ENCODE data around the gene SYT2. TPM values are rescaled to one million over a fixed set of nuclear protein-coding genes. Genes with fewer than 3 reads are reported as not detected.

The SYT2 gene
- total RNA-seq, 1 donor from 2014 or later: not detected

GRCh38 chr1:202597090-202597761 is 113.0 kb downstream of the SYT2 start:
- no peak for DNase-seq (ENCODE audit: low read depth)
- TF ChIP-seq CTCF (conservative IDR thresholded peaks at IDR 0.05; ENCODE audit: low read depth, low read length): no peak
- no peak overlapping the region for H3K4me3 ChIP-seq (ENCODE audit: low read depth, low read length)

- DNase-seq (ENCODE audit: low read depth): no peak
These were observed 113.6 kb downstream of the SYT2 start for GRCh38 chr1:202596638-202597037.

GRCh38 chr1:202593845-202594244 is 116.4 kb downstream of the SYT2 start:
- no peak for TF ChIP-seq CTCF (conservative IDR thresholded peaks at IDR 0.05; ENCODE audit: low read depth, low read length)
- no peak overlapping the region for H3K4me3 ChIP-seq (ENCODE audit: low read depth, low read length)
- DNase-seq (ENCODE audit: low read depth): no peak

More at GRCh38 chr1:202596638-202597037, 113.6 kb downstream of the SYT2 start:
- TF ChIP-seq CTCF (conservative IDR thresholded peaks at IDR 0.05; ENCODE audit: low read depth, low read length): no peak
- H3K4me3 ChIP-seq (ENCODE audit: low read depth, low read length): no peak overlapping the region

GRCh38 chr1:202592146-202592545 is 118.1 kb downstream of the SYT2 start:
- no peak for TF ChIP-seq CTCF (conservative IDR thresholded peaks at IDR 0.05; ENCODE audit: low read depth, low read length)
- H3K4me3 ChIP-seq (ENCODE audit: low read depth, low read length): no peak overlapping the region
- no peak for DNase-seq (ENCODE audit: low read depth)

- TF ChIP-seq CTCF (conservative IDR thresholded peaks at IDR 0.05; ENCODE audit: low read depth, low read length): no peak
- H3K4me3 ChIP-seq (ENCODE audit: low read depth, low read length): no peak overlapping the region
- DNase-seq (ENCODE audit: low read depth): no peak
These were observed 118.7 kb downstream of the SYT2 start for GRCh38 chr1:202591515-202591914.

GRCh38 chr1:202590975-202591411 is 119.3 kb downstream of the SYT2 start:
- DNase-seq (ENCODE audit: low read depth): no peak
- H3K4me3 ChIP-seq (ENCODE audit: low read depth, low read length): no peak overlapping the region
- no peak for TF ChIP-seq CTCF (conservative IDR thresholded peaks at IDR 0.05; ENCODE audit: low read depth, low read length)

- H3K4me3 ChIP-seq (ENCODE audit: low read depth, low read length): no peak overlapping the region
- no peak for DNase-seq (ENCODE audit: low read depth)
- no peak for TF ChIP-seq CTCF (conservative IDR thresholded peaks at IDR 0.05; ENCODE audit: low read depth, low read length)
These were observed 120.1 kb downstream of the SYT2 start for GRCh38 chr1:202590126-202590525.

Data from epithelial cell of proximal tubule (primary cell).